ENCODE data around the gene MAP7D1.
A peak's percentile ranks its signal among the peaks of the same experiment; 100 is the strongest.
"Not testable (repeated sequence)": the region's sequence is repeated elsewhere in the genome, so short reads cannot be mapped to it uniquely, and the experiment has no call there.

MAP7D1 gene

DNA sequence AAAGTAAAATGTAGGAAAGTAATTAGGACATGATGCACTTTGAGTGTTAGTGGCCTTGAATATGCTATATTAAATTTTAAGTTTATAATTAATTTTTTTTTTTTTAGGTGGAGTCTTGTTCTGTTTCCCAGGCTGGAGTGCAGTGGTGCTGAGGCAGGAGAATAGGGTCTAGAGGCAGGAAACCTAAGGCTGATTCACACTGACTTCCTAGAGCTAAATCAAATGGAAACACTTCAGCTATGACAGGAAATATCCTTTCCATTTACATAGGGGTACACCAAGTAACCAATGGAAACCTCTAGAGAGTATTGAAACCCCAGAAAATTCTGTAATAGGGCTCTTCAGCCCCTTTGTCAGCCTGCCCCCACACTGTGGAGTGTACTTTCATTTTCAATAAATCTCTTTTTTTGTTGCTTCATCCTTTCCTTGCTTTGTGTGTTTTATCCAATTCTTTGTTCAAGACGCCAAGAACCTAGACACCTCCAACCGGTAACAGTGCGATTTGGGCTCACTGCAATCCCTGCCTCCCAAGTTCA, 50.4 kb downstream of the MAP7D1 start:
- no peak for DNase-seq

GRCh38 chr1:36207339-36207738, 51.4 kb downstream of the MAP7D1 start:
- no peak for DNase-seq

DNA sequence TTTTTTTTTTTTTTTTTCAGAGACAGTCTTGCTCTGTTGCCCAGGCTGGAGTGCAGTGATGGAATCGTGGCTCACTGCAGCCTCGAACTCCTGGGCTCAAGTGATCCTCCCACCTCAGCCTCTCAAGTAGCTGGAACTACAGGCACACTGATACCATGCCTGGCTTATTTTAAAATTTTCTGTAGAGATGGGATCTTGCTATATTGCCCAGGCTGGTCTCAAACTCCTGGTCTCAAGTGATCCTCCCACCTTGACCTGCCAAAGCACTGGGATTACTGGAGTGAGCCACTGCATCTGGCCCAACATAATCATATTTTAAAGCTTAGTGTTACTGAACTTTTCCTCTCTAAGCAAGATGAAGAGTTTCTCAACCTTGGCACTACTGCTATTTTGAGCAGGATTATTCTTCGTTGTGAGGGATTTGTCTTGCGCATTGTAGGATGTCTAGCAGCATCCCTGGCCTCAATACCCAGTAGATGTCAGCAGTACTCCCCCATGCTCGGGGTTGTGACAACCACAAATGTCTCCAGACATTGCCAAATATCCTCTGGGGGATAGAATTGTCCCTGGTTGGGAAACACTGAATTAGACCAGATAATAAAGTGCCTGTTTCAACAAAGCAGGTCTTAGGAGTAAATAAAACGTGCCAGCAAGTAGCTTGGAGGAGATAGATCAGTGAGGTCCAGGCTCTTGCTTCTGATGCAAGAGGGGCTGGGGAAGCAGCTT, 53.2 kb downstream of the MAP7D1 start:
- no peak for DNase-seq

DNA sequence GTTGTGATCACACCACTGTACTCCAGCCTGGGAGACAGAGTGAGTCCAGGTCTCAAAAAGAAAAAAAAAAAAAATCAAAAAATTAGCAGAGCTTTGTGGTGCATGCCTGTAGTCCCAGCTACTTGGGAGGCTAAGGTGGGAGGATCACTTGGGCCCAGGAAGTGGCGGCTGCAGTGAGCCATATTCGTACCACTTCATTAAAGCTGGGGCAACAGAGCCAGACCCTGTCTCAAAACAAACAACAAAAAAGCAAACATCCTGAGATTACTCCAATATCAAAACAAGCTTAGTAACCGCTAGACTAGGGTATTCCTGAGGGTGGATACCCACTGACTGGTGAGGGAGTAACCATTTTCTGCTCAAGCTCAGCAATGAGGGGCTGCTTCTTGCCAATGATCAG, 55.3 kb downstream of the MAP7D1 start:
- DNase-seq = no peak

- DNase-seq = no peak
These were observed 55.9 kb downstream of the MAP7D1 start for GRCh38 chr1:36211841-36212240.

GRCh38 chr1:36212782-36213181, 56.8 kb downstream of the MAP7D1 start:
- DNase-seq = no peak

DNA sequence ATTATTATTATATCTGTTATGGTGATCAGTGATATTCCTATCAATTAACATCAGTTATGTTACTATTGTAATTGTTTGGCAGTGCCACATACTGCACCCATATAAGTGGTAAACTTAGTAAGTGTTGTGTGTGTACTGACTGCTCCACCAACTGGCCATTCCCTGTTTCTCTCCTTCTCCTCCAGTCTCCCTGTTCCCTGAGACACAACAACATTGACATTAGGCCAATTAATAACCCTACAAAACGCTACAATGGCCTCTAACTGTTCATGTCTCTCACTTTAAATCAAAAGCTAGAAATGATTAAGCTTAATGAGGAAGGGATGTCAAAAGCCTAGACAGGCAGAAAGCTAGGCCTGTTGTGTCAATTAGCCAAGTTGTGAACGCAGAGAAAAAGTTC, 61.7 kb downstream of the MAP7D1 start:
- no peak for DNase-seq

DNA sequence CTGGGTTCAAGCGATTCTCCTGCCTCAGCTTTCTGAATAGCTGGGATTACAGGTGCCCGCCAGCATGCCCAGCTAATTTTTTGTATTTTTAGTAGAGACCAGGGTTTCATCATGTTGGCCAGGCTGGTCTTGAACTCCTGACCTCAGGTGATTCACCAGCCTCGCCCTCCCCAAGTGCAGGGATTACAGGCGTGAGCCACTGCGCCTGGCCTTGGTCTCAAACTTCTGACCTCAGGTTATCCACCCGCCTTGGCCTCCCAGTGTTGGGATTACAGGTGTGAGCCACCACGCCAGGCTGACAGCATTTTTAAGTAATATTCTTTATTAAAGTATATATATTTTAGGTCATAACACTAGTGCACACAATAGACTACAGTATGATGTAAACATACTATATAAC, 65.9 kb downstream of the MAP7D1 start:
- DNase-seq = not testable (repeated sequence)

- DNase-seq = no peak
These were observed 66.8 kb downstream of the MAP7D1 start for GRCh38 chr1:36222481-36223380.

DNA sequence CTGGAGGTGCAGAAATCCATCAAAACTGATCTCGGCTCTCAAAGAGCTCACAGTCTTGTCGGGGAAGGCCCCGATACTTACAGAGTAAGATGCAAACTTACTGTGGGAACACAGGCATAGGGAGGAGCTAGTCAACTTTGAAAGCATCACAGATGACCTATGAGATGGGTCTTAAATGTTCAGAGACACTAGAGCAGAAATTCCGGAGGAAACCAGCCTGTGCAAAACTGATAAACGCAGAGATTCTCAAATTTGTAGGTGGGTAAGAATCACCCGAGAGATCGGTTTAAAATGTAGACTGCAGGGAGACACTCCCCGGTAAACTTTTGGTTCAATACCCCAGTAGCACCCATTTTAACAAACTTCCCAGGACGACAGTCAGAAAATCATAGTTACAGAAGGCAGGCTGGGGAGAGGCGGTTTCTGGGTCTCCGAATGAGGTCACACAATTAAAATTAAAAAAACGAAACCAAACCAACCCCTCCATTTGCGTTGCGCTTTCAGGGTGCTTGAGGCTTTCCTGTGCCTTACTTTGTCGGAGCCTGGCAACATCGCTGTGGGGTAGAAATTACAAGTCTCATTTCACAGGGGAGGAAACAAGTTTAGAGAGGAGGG, 67.5 kb downstream of the MAP7D1 start:
- DNase-seq = peak; percentile 88

GRCh38 chr1:36223996-36224536, 68.1 kb downstream of the MAP7D1 start, which contains the start of gene THRAP3:
Gene THRAP3 (plus strand): TSS chr1:36224443. CDS start chr1:36282564, 58,121 bp downstream.
- DNase-seq = peak; percentile 100

GRCh38 chr1:36224537-36225282, 68.8 kb downstream of the MAP7D1 start:
- peak; percentile 99 for DNase-seq

DNA sequence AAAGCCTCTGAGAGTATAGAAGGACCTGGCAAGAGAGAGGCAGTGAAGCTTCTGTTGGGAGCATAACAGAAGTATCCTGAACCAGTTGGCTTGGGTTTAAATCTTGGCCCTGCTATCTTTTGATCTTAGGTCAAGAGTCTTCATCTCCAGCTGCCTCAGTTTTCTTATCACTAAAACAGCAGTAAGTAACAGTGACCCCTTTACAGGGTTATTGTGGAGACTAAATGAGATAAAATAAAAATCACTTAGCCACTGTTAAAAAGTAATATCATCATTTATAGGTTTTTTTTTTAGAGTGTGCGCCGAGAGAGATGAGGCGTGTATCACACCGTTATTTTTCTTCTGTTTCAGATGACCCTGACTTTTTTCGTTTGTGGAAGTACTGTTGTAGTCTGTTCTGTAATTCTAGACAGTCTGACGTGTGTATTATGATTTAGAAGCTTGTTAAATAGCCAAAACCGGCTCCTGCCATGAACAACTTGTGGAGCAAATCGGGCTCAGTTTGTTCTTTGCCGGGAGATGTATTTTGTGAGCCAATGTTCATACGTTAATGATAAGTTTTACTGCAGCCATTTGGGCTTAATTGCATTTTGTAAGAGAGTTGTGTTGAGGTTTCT, 69.4 kb downstream of the MAP7D1 start:
- no peak for DNase-seq

DNA sequence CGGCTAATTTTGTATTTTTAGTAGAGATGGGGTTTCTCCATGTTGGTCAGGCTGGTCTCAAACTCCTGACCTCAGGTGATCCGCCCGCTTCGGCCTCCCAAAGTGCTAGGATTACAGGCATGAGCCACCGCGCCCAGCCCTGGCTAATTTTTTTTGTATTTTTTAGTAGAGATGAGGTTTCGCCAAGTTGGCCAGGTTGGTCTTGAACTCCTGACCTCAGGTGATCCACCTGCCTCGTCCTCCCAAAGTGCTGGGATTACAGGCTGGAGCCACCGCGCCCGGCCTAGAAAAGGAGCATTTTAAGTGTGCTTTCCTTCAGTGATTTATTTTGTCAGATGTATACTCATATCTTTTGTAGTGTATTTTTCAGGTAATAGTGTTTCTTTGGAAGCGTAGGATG, 74.3 kb downstream of the MAP7D1 start:
- DNase-seq = not testable (repeated sequence)
